Common myeloid progenitor, CD34-positive (primary cell): Measurements from ENCODE around the gene BCAR1.

ENCODE experiments used
- CTCF ChIA-PET: fragments of 350-600 bp; sonication (Branson Sonifier 250); formaldehyde crosslinking; loops from one replicate; lab custom pipeline; 2021; ENCODE audit warnings: antibody characterized with exemption; lab: Charles Lee
- POLR2A ChIA-PET: fragments of 350-600 bp; sonication (Branson Sonifier 250); formaldehyde crosslinking; loops from one replicate; lab custom pipeline; 2021; ENCODE audit warnings: antibody characterized with exemption; lab: Charles Lee
- DNase-seq, 3 donors: peaks; one replicate each; pipeline versions ENCODE4 v3.0.0 to v3.0.0-alpha.2; 2013
- H3K27ac ChIP-seq, 2 experiments: 1 replicate in 1 of 2; 2 replicates in 1 of 2; pipeline ENCODE4 v1.7.0; 2013; ENCODE audit warnings: inconsistent platforms in 2 of 2, low read length in 2 of 2, mild to moderate bottlenecking in 2 of 2, low read depth in 1 of 2, moderate library complexity in 1 of 2; ENCODE audit not compliant: severe bottlenecking in 2 of 2, insufficient read depth in 1 of 2, poor library complexity in 1 of 2
- H3K27me3 ChIP-seq, 5 experiments: replicated peaks in 2 of 5; 1 replicate in 3 of 5; 2 replicates in 2 of 5; pipeline versions ENCODE4 v1.6.1 to v1.7.0; 2013; ENCODE audit warnings: low read length in 4 of 5, mild to moderate bottlenecking in 2 of 5, moderate library complexity in 2 of 5, inconsistent platforms in 1 of 5; ENCODE audit not compliant: insufficient read depth in 5 of 5, control insufficient read depth in 4 of 5
- H3K36me3 ChIP-seq, 4 experiments: 1 replicate in 2 of 4; 2 replicates in 2 of 4; pipeline versions ENCODE4 v1.6.1 to v1.7.0; 2013; ENCODE audit warnings: low read length in 3 of 4, control low read depth in 1 of 4, mild to moderate bottlenecking in 1 of 4; ENCODE audit not compliant: control insufficient read depth in 4 of 4, insufficient read depth in 4 of 4
- H3K4me1 ChIP-seq, 4 experiments: 1 replicate in 3 of 4; 2 replicates in 1 of 4; pipeline versions ENCODE4 v1.6.1 to v1.7.1; 2013; ENCODE audit warnings: low read length in 3 of 4, mild to moderate bottlenecking in 3 of 4, control low read depth in 1 of 4, inconsistent platforms in 1 of 4, moderate library complexity in 1 of 4; ENCODE audit not compliant: control insufficient read depth in 4 of 4, insufficient read depth in 4 of 4; ENCODE audit errors: control extremely low read depth in 1 of 4
- H3K4me3 ChIP-seq, 7 experiments: 1 replicate in 4 of 7; 2 replicates in 3 of 7; pipeline versions ENCODE4 v1.5.1 to v1.7.0; 2013; ENCODE audit warnings: mild to moderate bottlenecking in 7 of 7, low read length in 6 of 7, moderate library complexity in 6 of 7, inconsistent platforms in 2 of 7, low read depth in 2 of 7, control low read depth in 1 of 7; ENCODE audit not compliant: insufficient read depth in 4 of 7, control insufficient read depth in 1 of 7; ENCODE audit errors: extremely low read depth in 1 of 7
- H3K9me3 ChIP-seq, 5 experiments: 1 replicate in 4 of 5; 2 replicates in 1 of 5; pipeline versions ENCODE4 v1.6.1 to v1.7.1; 2013; ENCODE audit warnings: low read length in 4 of 5, mild to moderate bottlenecking in 2 of 5, inconsistent platforms in 1 of 5, low read depth in 1 of 5, moderate library complexity in 1 of 5; ENCODE audit not compliant: control insufficient read depth in 4 of 5, insufficient read depth in 2 of 5; ENCODE audit errors: control extremely low read depth in 1 of 5
- WGBS: methylation state at CpG from one replicate; pipeline ENCODE4 v1.1.5; 2013; ENCODE audit not compliant: insufficient coverage; 5-methylcytosine and 5-hydroxymethylcytosine counted together

The BCAR1 gene

GRCh38 chr16:75222271-75222783 is 29.1 kb downstream of the BCAR1 start:
- DNase-seq = no peak
- no peaks in the 10 kb centered on the region for H3K36me3 ChIP-seq
- POLR2A ChIA-PET = no interaction called here
- H3K9me3 ChIP-seq = no peaks in the 10 kb centered on the region
- no peak overlapping the region for H3K4me3 ChIP-seq
- H3K27me3 ChIP-seq = peaks cover 0 to 28% (median 9%) of the 10 kb centered on the region in 5 experiments
- H3K27ac ChIP-seq = no peak overlapping the region
- peaks cover 0 to 2% (median 0%) of the 10 kb centered on the region in 4 experiments for H3K4me1 ChIP-seq
- WGBS = 88% methylated on average over 12 of the region's 16 CpGs
- CTCF ChIA-PET = interaction anchor here (1.1 to 2.3 kb wide), 3 partner anchors 20 to 25 kb away, joined by 3 to 6 read pairs (median 6); no protein-coding TSS in a partner anchor

- no CpG with 5 or more reads among the region's 5 CpGs for WGBS
- ChIA-PET POLR2A (no interaction called here), CTCF (interaction anchor here (1.0 kb wide), 1 partner anchor 20 kb away, joined by 3 read pairs; no protein-coding TSS in a partner anchor)
- Histone ChIP-seq H3K36me3 (no peaks in the 10 kb centered on the region), H3K9me3 (no peaks in the 10 kb centered on the region), H3K4me1 (peaks cover 0 to 2% (median 0%) of the 10 kb centered on the region in 4 experiments), H3K4me3 (peak overlapping the region in 4 of 7 experiments; percentile 8 to 59 (median 28)), H3K27ac (no peak overlapping the region), H3K27me3 (peaks cover 0 to 13% (median 9%) of the 10 kb centered on the region in 5 experiments)
- peak; percentile 15 to 54 (median 34) for DNase-seq
Measured at GRCh38 chr16:75219838-75220237, 31.6 kb downstream of the BCAR1 start.

- ChIA-PET POLR2A (no interaction called here), CTCF (no interaction called here)
- Histone ChIP-seq H3K27me3 (peaks cover 0 to 8% (median 5%) of the 10 kb centered on the region in 5 experiments), H3K27ac (no peak overlapping the region), H3K9me3 (no peaks in the 10 kb centered on the region), H3K36me3 (no peaks in the 10 kb centered on the region), H3K4me3 (no peak overlapping the region), H3K4me1 (peaks cover 0 to 2% (median 0%) of the 10 kb centered on the region in 4 experiments)
- DNase-seq = no peak
- WGBS = 83% methylated on average over 3 of the region's 4 CpGs
Measured at GRCh38 chr16:75219088-75219487, 32.3 kb downstream of the BCAR1 start.

- no peak for DNase-seq
- Histone ChIP-seq H3K4me1 (peaks cover 0 to 2% (median 0%) of the 10 kb centered on the region in 4 experiments), H3K27ac (no peak within 1 kb of the TSS), H3K36me3 (no peaks in the 10 kb centered on the region), H3K27me3 (peaks cover 0 to 10% (median 6%) of the 10 kb centered on the region in 5 experiments), H3K9me3 (no peaks in the 10 kb centered on the region), H3K4me3 (peak within 1 kb of the TSS in 4 of 7 experiments; percentile 8 to 59 (median 28))
- ChIA-PET CTCF (no interaction called here), POLR2A (no interaction called here)
- 88% methylated on average over 17 of the region's 19 CpGs for WGBS
Measured at GRCh38 chr16:75218256-75219076, 33.0 kb downstream of the BCAR1 start, which contains the start of gene CTRB1. TSS of gene CTRB1 (plus strand) at chr16:75218988. CDS start at chr16:75219008, 20 bp downstream.

GRCh38 chr16:75217389-75217851 is 34.0 kb downstream of the BCAR1 start:
- ChIA-PET POLR2A (no interaction called here), CTCF (interaction anchor here (1.0 to 1.3 kb wide), 2 partner anchors 9 to 18 kb away, joined by 3 read pairs; no protein-coding TSS in a partner anchor)
- 93% methylated on average over 10 of the region's 11 CpGs for WGBS
- Histone ChIP-seq H3K4me1 (peaks cover 0 to 2% (median 0%) of the 10 kb centered on the region in 4 experiments), H3K27ac (no peak overlapping the region), H3K36me3 (no peaks in the 10 kb centered on the region), H3K27me3 (peaks cover 0 to 17% (median 7%) of the 10 kb centered on the region in 5 experiments), H3K9me3 (no peaks in the 10 kb centered on the region), H3K4me3 (no peak overlapping the region)
- DNase-seq = no peak

GRCh38 chr16:75216576-75216975 is 34.8 kb downstream of the BCAR1 start:
- DNase-seq = no peak
- 100% methylated on average over 4 of the region's 7 CpGs for WGBS
- Histone ChIP-seq H3K4me3 (no peak overlapping the region), H3K27me3 (peaks cover 0 to 23% (median 12%) of the 10 kb centered on the region in 5 experiments), H3K27ac (no peak overlapping the region), H3K4me1 (peaks cover 0 to 2% (median 0%) of the 10 kb centered on the region in 4 experiments), H3K9me3 (no peaks in the 10 kb centered on the region), H3K36me3 (no peaks in the 10 kb centered on the region)
- POLR2A ChIA-PET = no interaction called here
- CTCF ChIA-PET = interaction anchor here (1.0 to 1.3 kb wide), 2 partner anchors 8 to 17 kb away, joined by 3 read pairs; no protein-coding TSS in a partner anchor
